ENCODE measurements around the gene TNC. TPM values are rescaled to one million over a fixed set of nuclear protein-coding genes. Genes with fewer than 3 reads are reported as not detected.

TNC gene
- total and polyA plus RNA-seq, 2 of the 4 experiments (the other 2 are of a cell fraction): 192 to 253 TPM

GRCh38 chr9:115090486-115090885, 27.5 kb downstream of the TNC start:
- POLR2A ChIA-PET (ENCODE audit: unreplicated experiment): no interaction called here
- BruUV-seq (replicated peaks): no TSS peak

More at GRCh38 chr9:115090486-115090885, 27.5 kb downstream of the TNC start:
- H2AK5ac ChIP-seq (ENCODE audit: low read depth, low read length): no peak overlapping the region
- H3K27ac ChIP-seq (ENCODE audit: insufficient read depth, low read length): no peak overlapping the region
- H2AFZ ChIP-seq (replicated peaks; ENCODE audit: low read length, poor library complexity): no peak overlapping the region
- H4K20me1 ChIP-seq (ENCODE audit: insufficient read depth, low read length): peaks cover 8% of the 10 kb centered on the region; the same call in 1 of the 2 replicates
- no peak overlapping the region for H3K23ac ChIP-seq (ENCODE audit: low read depth, low read length)
- 98% methylated on average over 9 of the region's 9 CpGs; no CpG with 5 or more reads in 1 of the 2 experiments for WGBS, 2 experiments (ENCODE audit: extremely low coverage in 2 of 2, insufficient read length in 1 of 2)
- intact Hi-C loops (cut with micrococcal nuclease): no loop called here
- H3K4ac ChIP-seq (ENCODE audit: low read depth, low read length): no peak overlapping the region
- ATAC-seq (ENCODE audit: low read depth) (no peak), DNase-seq (no peak)
- no peak overlapping the region for H3K9ac ChIP-seq (ENCODE audit: low read depth, low read length)
- peaks cover 11% of the 10 kb centered on the region for H3K9me1 ChIP-seq (ENCODE audit: insufficient read depth, low read length)
- no peak overlapping the region for H3K18ac ChIP-seq (ENCODE audit: low read depth, low read length)
- no peak overlapping the region for H2BK15ac ChIP-seq (ENCODE audit: low read depth, low read length)
- H4K8ac ChIP-seq (ENCODE audit: low read depth in 2 of 2, low read length in 2 of 2): no peak overlapping the region
- H3K14ac ChIP-seq (replicated peaks; ENCODE audit: low read depth, low read length): no peak overlapping the region
- peaks cover 32% of the 10 kb centered on the region for H3K36me3 ChIP-seq (ENCODE audit: control insufficient read depth, insufficient read depth, low read length)
- H2BK20ac ChIP-seq (ENCODE audit: low read depth, low read length): no peak overlapping the region
- H2BK5ac ChIP-seq (ENCODE audit: low read depth, low read length, poor library complexity, severe bottlenecking): no peak overlapping the region
- CTCF ChIA-PET: no interaction called here
- H4K5ac ChIP-seq (ENCODE audit: low read depth, low read length): no peak overlapping the region
- no peak overlapping the region for H3K56ac ChIP-seq (ENCODE audit: extremely low read depth, insufficient read depth, low read length)
- H3K9me3 ChIP-seq (ENCODE audit: control insufficient read depth, insufficient read depth, low read length): no peaks in the 10 kb centered on the region
- no peak overlapping the region for H2BK120ac ChIP-seq (ENCODE audit: low read depth, low read length)
- H3K4me2 ChIP-seq (ENCODE audit: low read depth, low read length): no peak overlapping the region
- H4K91ac ChIP-seq (ENCODE audit: insufficient read depth, low read depth, low read length): no peak overlapping the region
- in situ Hi-C loops (cut with MboI; ENCODE audit: low sequenced_read_pairs): no loop called here
- H3K79me1 ChIP-seq (ENCODE audit: low read depth in 1 of 2, low read length in 2 of 2): peaks cover 15 to 25% of the 10 kb centered on the region in 2 experiments
- dilution Hi-C loops (cut with HindIII; ENCODE audit: low sequenced_read_pairs, unreplicated experiment): no loop called here
- no peak overlapping the region for H2AK9ac ChIP-seq (replicated peaks; ENCODE audit: low read depth, low read length, poor library complexity)
- peaks cover 2% of the 10 kb centered on the region; the same call in 1 of the 2 replicates for H3K4me1 ChIP-seq (ENCODE audit: control insufficient read depth, insufficient read depth, low read length)
- no peaks in the 10 kb centered on the region for H3K27me3 ChIP-seq (ENCODE audit: control insufficient read depth, insufficient read depth, low read length)
- TF ChIP-seq MAZ (IDR thresholded peaks at IDR 0.05; ENCODE audit: borderline replicate concordance, low read depth, low read length): no peak
- no peak for TF ChIP-seq BHLHE40 (IDR thresholded peaks at IDR 0.05; ENCODE audit: low read depth, low read length)
- no peak for TF ChIP-seq CTCF (conservative IDR thresholded peaks at IDR 0.05; ENCODE audit: low read depth, low read length)
- no peak for TF ChIP-seq RFX5 (IDR thresholded peaks at IDR 0.05; ENCODE audit: low read depth, low read length)
- TF ChIP-seq CHD1 (IDR thresholded peaks at IDR 0.05; ENCODE audit: low read depth, low read length): no peak
- TF ChIP-seq NFE2L2 (IDR thresholded peaks at IDR 0.05; ENCODE audit: low read depth, low read length): no peak
- TF ChIP-seq ELK1 (IDR thresholded peaks at IDR 0.05; ENCODE audit: borderline replicate concordance, low read depth, low read length): no peak
- no peak for TF ChIP-seq MXI1 (IDR thresholded peaks at IDR 0.05; ENCODE audit: borderline replicate concordance, low read depth, low read length)
- no peak for TF ChIP-seq MAFK (IDR thresholded peaks at IDR 0.05; ENCODE audit: low read depth, low read length)
- no peak overlapping the region for H3K4me3 ChIP-seq (ENCODE audit: insufficient read depth, low read depth, low read length)

Data from IMR-90 (cell line).